Ishikawa (cell line): ENCODE measurements around the gene MAGI1.

Experiments
- EP300 ChIP-seq: IDR thresholded peaks from 2 replicates; pipeline ENCODE4 v1.6.1; 2012; ENCODE audit warnings: borderline replicate concordance
- FOXM1 ChIP-seq: IDR thresholded peaks from 2 replicates; pipeline ENCODE4 v1.6.1; 2012; ENCODE audit warnings: low read depth, borderline replicate concordance
- TAF1 ChIP-seq: IDR thresholded peaks from 2 replicates; pipeline ENCODE4 v1.6.1; 2012; ENCODE audit warnings: low read depth, mild to moderate bottlenecking

- TF ChIP-seq EP300 (no peak), FOXM1 (no peak), TAF1 (no peak)
Measured at GRCh38 chr3:65762235-65762580, 276.5 kb downstream of the MAGI1 start.
